ENCODE measurements around the gene SFMBT1. TPM values are rescaled to one million over a fixed set of nuclear protein-coding genes. Genes with fewer than 3 reads are reported as not detected.

The SFMBT1 gene
- total and polyA plus RNA-seq, 2 of the 8 experiments (the other 6 are each of a cell fraction or from before 2014, with no cell fraction given) = 8.1 to 16.8 TPM

DNA sequence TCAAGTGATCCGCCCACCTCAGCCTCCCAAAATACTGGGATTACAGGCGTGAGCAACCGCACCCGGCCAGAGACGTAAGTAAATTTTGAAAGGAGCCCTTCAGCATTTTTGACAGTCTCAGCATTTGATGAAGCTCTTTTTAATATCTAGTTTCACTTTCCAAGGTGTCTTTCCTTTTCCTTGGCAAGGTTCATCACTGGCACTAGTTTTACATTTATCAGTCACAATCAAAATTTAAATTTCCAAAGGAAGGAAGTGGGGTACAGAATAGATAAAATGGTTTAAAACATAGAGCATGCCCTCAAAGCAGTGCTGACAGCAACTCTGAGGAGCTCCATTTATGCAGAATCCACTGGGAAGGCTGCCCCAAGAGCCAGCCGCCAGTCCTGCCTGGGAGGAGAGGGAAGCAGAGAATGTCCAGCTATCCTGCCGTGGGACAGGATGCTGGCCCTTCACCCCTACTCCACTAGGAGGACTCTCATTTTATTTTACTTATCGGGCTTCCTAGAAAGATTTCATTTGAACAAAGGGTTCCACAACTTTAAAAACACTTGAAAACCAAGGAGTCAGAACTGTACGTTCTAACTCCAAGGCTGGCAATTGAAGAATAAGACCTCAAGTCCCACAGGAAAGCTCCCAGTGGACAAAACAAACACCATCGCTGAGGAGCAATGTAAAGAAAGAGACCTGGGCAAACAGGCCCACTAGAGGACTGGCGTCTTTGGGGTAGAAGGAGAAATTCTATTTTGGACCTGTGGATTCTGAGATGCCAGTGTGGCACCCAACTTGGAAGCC lies 9.9 kb downstream of the SFMBT1 start:
- no peak overlapping the region for H2BK20ac ChIP-seq (ENCODE audit: low read length)
- H3K14ac ChIP-seq (ENCODE audit: insufficient read length) = no peak overlapping the region
- no peak overlapping the region for H2BK12ac ChIP-seq (ENCODE audit: low read depth, low read length)
- H4K91ac ChIP-seq (replicated peaks; ENCODE audit: insufficient read length, low read length) = no peak overlapping the region
- no peak overlapping the region for H4K5ac ChIP-seq (ENCODE audit: insufficient read length, low read depth, low read length)
- H3K27me3 ChIP-seq (replicated peaks in 1 of 4; ENCODE audit: control insufficient read depth in 3 of 4, extremely low read depth in 1 of 4, insufficient read depth in 3 of 4, low read length in 3 of 4) = no peaks in the 10 kb centered on the region
- H3K4me3 ChIP-seq (ENCODE audit: extremely low read depth in 1 of 4, insufficient read depth in 2 of 4, low read depth in 3 of 4, low read length in 4 of 4) = no peak overlapping the region
- H3K4me2 ChIP-seq (ENCODE audit: insufficient read depth in 1 of 2, low read depth in 2 of 2, low read length in 2 of 2) = no peak overlapping the region
- no peak overlapping the region for H3K9ac ChIP-seq (replicated peaks in 1 of 4; ENCODE audit: extremely low read depth in 1 of 4, low read depth in 3 of 4, low read length in 3 of 4)
- no peak overlapping the region for H2AFZ ChIP-seq (ENCODE audit: low read length)
- peaks cover 0 to 48% of the 10 kb centered on the region in 2 experiments; a peak in 2 of 4 replicates for H3K79me2 ChIP-seq (ENCODE audit: control insufficient read depth in 1 of 2, insufficient read depth in 2 of 2, low read length in 2 of 2)
- no peak overlapping the region for H3K56ac ChIP-seq (replicated peaks; ENCODE audit: insufficient read length, low read depth, low read length)
- TF ChIP-seq, protein P1, sequence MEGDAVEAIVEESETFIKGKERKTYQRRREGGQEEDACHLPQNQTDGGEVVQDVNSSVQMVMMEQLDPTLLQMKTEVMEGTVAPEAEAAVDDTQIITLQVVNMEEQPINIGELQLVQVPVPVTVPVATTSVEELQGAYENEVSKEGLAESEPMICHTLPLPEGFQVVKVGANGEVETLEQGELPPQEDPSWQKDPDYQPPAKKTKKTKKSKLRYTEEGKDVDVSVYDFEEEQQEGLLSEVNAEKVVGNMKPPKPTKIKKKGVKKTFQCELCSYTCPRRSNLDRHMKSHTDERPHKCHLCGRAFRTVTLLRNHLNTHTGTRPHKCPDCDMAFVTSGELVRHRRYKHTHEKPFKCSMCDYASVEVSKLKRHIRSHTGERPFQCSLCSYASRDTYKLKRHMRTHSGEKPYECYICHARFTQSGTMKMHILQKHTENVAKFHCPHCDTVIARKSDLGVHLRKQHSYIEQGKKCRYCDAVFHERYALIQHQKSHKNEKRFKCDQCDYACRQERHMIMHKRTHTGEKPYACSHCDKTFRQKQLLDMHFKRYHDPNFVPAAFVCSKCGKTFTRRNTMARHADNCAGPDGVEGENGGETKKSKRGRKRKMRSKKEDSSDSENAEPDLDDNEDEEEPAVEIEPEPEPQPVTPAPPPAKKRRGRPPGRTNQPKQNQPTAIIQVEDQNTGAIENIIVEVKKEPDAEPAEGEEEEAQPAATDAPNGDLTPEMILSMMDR (IDR thresholded peaks at IDR 0.05; ENCODE audit: control extremely low read depth in 1 of 3, insufficient read depth in 1 of 3, low read depth in 1 of 3, low read length in 3 of 3) = peak in 2 of 3 experiments; percentile 22 to 38; a peak in 3 of 4 replicates
- TF ChIP-seq RXRA (IDR thresholded peaks at IDR 0.05; ENCODE audit: insufficient read depth, low read depth, low read length) = no peak
- no peaks in the 10 kb centered on the region; a peak in 1 of 8 replicates for H3K36me3 ChIP-seq (ENCODE audit: control insufficient read depth in 2 of 4, insufficient read depth in 4 of 4, low read length in 3 of 4)
- FAIRE-seq = no peak
- no peak overlapping the region for H2BK5ac ChIP-seq (ENCODE audit: low read depth, low read length)
- WGBS, 2 experiments (ENCODE audit: extremely low coverage in 1 of 2, insufficient coverage in 1 of 2, insufficient read length in 1 of 2, insufficient replicate concordance in 2 of 2, low coverage in 1 of 2, low lambda C conversion rate in 2 of 2, missing lambda C conversion rate in 1 of 2) = 88% methylated on average over 11 of the region's 11 CpGs; no CpG with 5 or more reads in 1 of the 2 experiments
- ChIA-PET CTCF (ENCODE audit: partially characterized antibody) (interaction anchor here (0.5 to 2.7 kb wide), 9 partner anchors 9 to 315 kb away, joined by 3 to 8 read pairs (median 3); no protein-coding TSS in a partner anchor), POLR2A (ENCODE audit: partially characterized antibody) (interaction anchor here (0.7 to 1.5 kb wide), 3 partner anchors 8 to 10 kb away, joined by 3 to 4 read pairs (median 3); no protein-coding TSS in a partner anchor)
- H3K27ac ChIP-seq (ENCODE audit: low read depth, low read length) = no peak overlapping the region
- no peak overlapping the region for H2AK5ac ChIP-seq (ENCODE audit: low read depth, low read length)
- H4K8ac ChIP-seq (ENCODE audit: extremely low read depth, insufficient read depth, low read length) = no peak overlapping the region
- H3K9me3 ChIP-seq (ENCODE audit: insufficient read depth in 2 of 2, low read depth in 1 of 2, low read length in 1 of 2) = no peaks in the 10 kb centered on the region
- peaks cover 4% of the 10 kb centered on the region; the same call in 1 of the 2 replicates for H3K79me1 ChIP-seq (ENCODE audit: low read depth, low read length)
- DNase-seq (ENCODE audit: low read depth in 1 of 2, low spot score in 2 of 2) = peak in 1 of 2 experiments; percentile 46
- H2BK120ac ChIP-seq (replicated peaks; ENCODE audit: low read depth, low read length) = no peak overlapping the region
- peaks cover 0 to 5% (median 2%) of the 10 kb centered on the region in 4 experiments; a peak in 4 of 7 replicates for H3K4me1 ChIP-seq (replicated peaks in 1 of 4; ENCODE audit: control insufficient read depth in 3 of 4, insufficient read depth in 4 of 4, low read length in 3 of 4)
- no peak overlapping the region for H2BK15ac ChIP-seq (ENCODE audit: low read length)
- no peak overlapping the region for H3K4ac ChIP-seq (replicated peaks; ENCODE audit: insufficient read length, low read depth, low read length)
- no peaks in the 10 kb centered on the region for H4K20me1 ChIP-seq (replicated peaks in 1 of 2; ENCODE audit: control insufficient read depth in 1 of 2, insufficient read depth in 2 of 2, low read length in 2 of 2)
- H3K18ac ChIP-seq (ENCODE audit: extremely low read depth, low read length) = no peak overlapping the region
- H3K23ac ChIP-seq (ENCODE audit: insufficient read length) = no peak overlapping the region
- H3K23me2 ChIP-seq (ENCODE audit: low read depth, low read length) = no peaks in the 10 kb centered on the region
